ENCODE data around the gene GALNT9.

The GALNT9 gene

DNA sequence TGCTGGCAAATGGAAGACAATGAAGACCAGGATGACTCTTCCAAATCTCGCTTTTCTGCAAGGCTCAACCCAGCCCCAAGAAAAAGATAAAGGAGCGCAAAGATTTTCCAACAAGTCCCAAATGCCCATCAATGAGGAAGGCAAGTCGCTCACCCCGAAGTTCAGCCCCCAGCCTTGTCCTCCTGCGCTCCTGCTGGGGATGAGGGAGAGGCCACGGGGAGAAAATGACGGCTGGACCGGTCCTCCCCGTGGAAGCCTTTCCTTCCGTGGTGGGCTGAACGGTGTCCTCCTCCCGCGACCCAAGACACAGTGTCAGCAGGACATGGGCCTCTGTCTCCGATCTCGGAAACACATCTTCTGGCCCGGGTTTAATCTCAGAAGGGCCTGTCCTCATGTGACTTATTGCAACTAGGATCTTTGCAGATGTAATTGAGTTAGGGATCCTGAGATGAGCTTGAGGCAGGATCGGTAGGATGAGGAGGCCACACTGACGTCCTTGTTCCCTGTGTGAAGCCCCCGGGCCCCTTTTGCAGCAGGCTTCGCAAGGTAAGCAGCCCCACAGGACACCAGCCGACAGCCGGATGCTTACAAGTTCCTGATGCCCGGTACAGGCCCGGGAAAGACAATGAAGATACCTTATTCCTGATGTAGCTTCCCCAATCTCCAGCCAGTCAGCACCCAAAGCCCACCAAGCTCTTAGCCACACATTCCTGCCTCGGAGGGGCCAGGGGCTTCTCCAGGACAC is 64.2 kb downstream of the GALNT9 start:
- H4K20me1 ChIP-seq (ENCODE audit: insufficient read depth, low read length), result no peaks in the 10 kb centered on the region
- H3K27me3 ChIP-seq (ENCODE audit: low read depth, low read length), result no peaks in the 10 kb centered on the region
- no peak overlapping the region for H3K4me2 ChIP-seq (ENCODE audit: low read length)
- no peak overlapping the region for H3K27ac ChIP-seq (ENCODE audit: low read length)
- TF ChIP-seq, protein P1, sequence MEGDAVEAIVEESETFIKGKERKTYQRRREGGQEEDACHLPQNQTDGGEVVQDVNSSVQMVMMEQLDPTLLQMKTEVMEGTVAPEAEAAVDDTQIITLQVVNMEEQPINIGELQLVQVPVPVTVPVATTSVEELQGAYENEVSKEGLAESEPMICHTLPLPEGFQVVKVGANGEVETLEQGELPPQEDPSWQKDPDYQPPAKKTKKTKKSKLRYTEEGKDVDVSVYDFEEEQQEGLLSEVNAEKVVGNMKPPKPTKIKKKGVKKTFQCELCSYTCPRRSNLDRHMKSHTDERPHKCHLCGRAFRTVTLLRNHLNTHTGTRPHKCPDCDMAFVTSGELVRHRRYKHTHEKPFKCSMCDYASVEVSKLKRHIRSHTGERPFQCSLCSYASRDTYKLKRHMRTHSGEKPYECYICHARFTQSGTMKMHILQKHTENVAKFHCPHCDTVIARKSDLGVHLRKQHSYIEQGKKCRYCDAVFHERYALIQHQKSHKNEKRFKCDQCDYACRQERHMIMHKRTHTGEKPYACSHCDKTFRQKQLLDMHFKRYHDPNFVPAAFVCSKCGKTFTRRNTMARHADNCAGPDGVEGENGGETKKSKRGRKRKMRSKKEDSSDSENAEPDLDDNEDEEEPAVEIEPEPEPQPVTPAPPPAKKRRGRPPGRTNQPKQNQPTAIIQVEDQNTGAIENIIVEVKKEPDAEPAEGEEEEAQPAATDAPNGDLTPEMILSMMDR (IDR thresholded peaks at IDR 0.05; ENCODE audit: low read depth, low read length), result no peak
- TF ChIP-seq EZH2phosphoT487 (IDR thresholded peaks at IDR 0.05; ENCODE audit: low read depth), result no peak
- no peak overlapping the region for H3K9ac ChIP-seq (ENCODE audit: low read length)
- H3K79me2 ChIP-seq (ENCODE audit: low read length), result no peaks in the 10 kb centered on the region
- H3K36me3 ChIP-seq (replicated peaks; ENCODE audit: low read depth, low read length), result no peaks in the 10 kb centered on the region
- H3K9me3 ChIP-seq (ENCODE audit: insufficient read depth, low read length), result no peaks in the 10 kb centered on the region
- H3K4me1 ChIP-seq (ENCODE audit: low read length), result no peaks in the 10 kb centered on the region
- H3K4me3 ChIP-seq (ENCODE audit: low read length), result no peak overlapping the region
- H2AFZ ChIP-seq (ENCODE audit: low read depth, low read length), result no peak overlapping the region

DNA sequence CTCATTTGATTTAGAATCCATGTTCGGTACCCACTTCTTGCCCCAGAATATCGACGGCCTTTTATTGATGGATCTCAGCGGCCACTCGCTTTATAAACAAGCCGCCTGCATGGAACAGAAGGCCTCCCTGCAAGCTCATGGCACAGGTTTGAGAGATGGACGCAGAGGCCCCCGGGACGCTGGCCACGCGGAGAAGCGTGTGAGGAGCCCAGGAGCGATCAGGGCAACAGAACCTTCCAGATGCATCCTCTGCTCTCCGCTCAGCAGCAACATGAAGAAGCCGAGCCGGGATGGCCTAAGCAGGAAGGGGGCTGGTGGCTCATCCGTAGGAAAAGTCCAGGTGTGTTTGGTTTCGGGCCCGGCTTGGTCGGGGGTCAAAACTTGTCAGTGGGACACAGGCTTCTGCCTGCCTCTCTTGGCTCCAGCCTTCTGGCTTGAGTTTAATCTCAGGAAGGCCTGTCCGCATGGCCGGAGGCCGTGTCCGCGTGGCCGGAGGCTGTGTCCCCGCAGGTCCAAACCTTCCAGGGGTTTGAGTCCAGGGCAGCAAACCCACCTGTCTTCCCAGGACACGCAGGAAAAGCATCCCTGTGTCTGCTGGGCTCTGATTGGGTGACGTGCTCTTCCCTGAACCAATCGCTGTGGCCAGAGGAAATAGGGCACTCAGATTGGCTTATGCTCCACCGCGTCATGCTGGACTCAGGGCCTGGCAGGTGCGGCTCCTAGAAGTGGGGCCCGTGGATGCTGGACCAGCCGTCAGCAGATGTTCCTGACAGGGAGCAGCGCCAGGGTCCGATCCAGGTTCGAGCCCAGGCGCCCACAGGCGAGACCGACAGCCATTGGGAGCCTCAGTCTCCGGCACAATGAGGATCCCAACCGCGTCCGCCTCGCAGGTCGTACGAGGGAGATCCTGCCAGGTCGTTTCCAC is 65.0 kb downstream of the GALNT9 start:
- TF ChIP-seq, protein P1 (IDR thresholded peaks at IDR 0.05; ENCODE audit: low read depth, low read length), result no peak
- no peak for TF ChIP-seq EZH2phosphoT487 (IDR thresholded peaks at IDR 0.05; ENCODE audit: low read depth)
- H3K4me1 ChIP-seq (ENCODE audit: low read length), result no peaks in the 10 kb centered on the region
- no peaks in the 10 kb centered on the region for H3K36me3 ChIP-seq (replicated peaks; ENCODE audit: low read depth, low read length)
- H3K4me3 ChIP-seq (ENCODE audit: low read length), result no peak overlapping the region
- H3K27me3 ChIP-seq (ENCODE audit: low read depth, low read length), result no peaks in the 10 kb centered on the region
- H3K9me3 ChIP-seq (ENCODE audit: insufficient read depth, low read length), result no peaks in the 10 kb centered on the region
- no peak overlapping the region for H2AFZ ChIP-seq (ENCODE audit: low read depth, low read length)
- H3K4me2 ChIP-seq (ENCODE audit: low read length), result no peak overlapping the region
- no peak overlapping the region for H3K27ac ChIP-seq (ENCODE audit: low read length)
- H3K79me2 ChIP-seq (ENCODE audit: low read length), result no peaks in the 10 kb centered on the region
- H3K9ac ChIP-seq (ENCODE audit: low read length), result no peak overlapping the region
- H4K20me1 ChIP-seq (ENCODE audit: insufficient read depth, low read length), result no peaks in the 10 kb centered on the region

- no peaks in the 10 kb centered on the region for H3K79me2 ChIP-seq (ENCODE audit: low read length)
- no peaks in the 10 kb centered on the region for H3K4me1 ChIP-seq (ENCODE audit: low read length)
- H2AFZ ChIP-seq (ENCODE audit: low read depth, low read length), result no peak overlapping the region
- no peak overlapping the region for H3K4me2 ChIP-seq (ENCODE audit: low read length)
- H3K4me3 ChIP-seq (ENCODE audit: low read length), result no peak overlapping the region
- no peaks in the 10 kb centered on the region for H3K9me3 ChIP-seq (ENCODE audit: insufficient read depth, low read length)
- H3K9ac ChIP-seq (ENCODE audit: low read length), result no peak overlapping the region
- no peaks in the 10 kb centered on the region for H3K27me3 ChIP-seq (ENCODE audit: low read depth, low read length)
- no peak overlapping the region for H3K27ac ChIP-seq (ENCODE audit: low read length)
- TF ChIP-seq, protein P1 (IDR thresholded peaks at IDR 0.05; ENCODE audit: low read depth, low read length), result no peak
- TF ChIP-seq EZH2phosphoT487 (IDR thresholded peaks at IDR 0.05; ENCODE audit: low read depth), result no peak
- H4K20me1 ChIP-seq (ENCODE audit: insufficient read depth, low read length), result no peaks in the 10 kb centered on the region
- H3K36me3 ChIP-seq (replicated peaks; ENCODE audit: low read depth, low read length), result no peaks in the 10 kb centered on the region
These were observed 65.8 kb downstream of the GALNT9 start for GRCh38 chr12:132263451-132264049.

- no peak for TF ChIP-seq EZH2phosphoT487 (IDR thresholded peaks at IDR 0.05; ENCODE audit: low read depth)
- TF ChIP-seq, protein P1 (IDR thresholded peaks at IDR 0.05; ENCODE audit: low read depth, low read length), result no peak
These were observed 66.4 kb downstream of the GALNT9 start for GRCh38 chr12:132263061-132263360.

More at GRCh38 chr12:132263061-132263360, 66.4 kb downstream of the GALNT9 start:
- Histone ChIP-seq H3K4me3 (ENCODE audit: low read length) (no peak overlapping the region), H3K4me2 (ENCODE audit: low read length) (no peak overlapping the region), H3K4me1 (ENCODE audit: low read length) (no peaks in the 10 kb centered on the region), H2AFZ (ENCODE audit: low read depth, low read length) (no peak overlapping the region), H3K9ac (ENCODE audit: low read length) (no peak overlapping the region), H3K27me3 (ENCODE audit: low read depth, low read length) (no peaks in the 10 kb centered on the region), H3K9me3 (ENCODE audit: insufficient read depth, low read length) (no peaks in the 10 kb centered on the region), H3K27ac (ENCODE audit: low read length) (no peak overlapping the region), H3K79me2 (ENCODE audit: low read length) (no peaks in the 10 kb centered on the region), H3K36me3 (replicated peaks; ENCODE audit: low read depth, low read length) (no peaks in the 10 kb centered on the region), H4K20me1 (ENCODE audit: insufficient read depth, low read length) (no peaks in the 10 kb centered on the region)

Data from OCI-LY3 (cell line).